Hepatocyte (in vitro differentiated cells): ENCODE results near the gene TMEM238L. TPM values are rescaled to one million over a fixed set of nuclear protein-coding genes. Genes with fewer than 3 reads are reported as not detected.

Experiments used
- DNase-seq: peaks from one replicate; pipeline ENCODE4 v3.0.0-alpha.2; 2016; ENCODE audit warnings: low spot score
- H2AFZ ChIP-seq: fragments of 200-600 bp; sonication (generic); 2 replicates; pipeline ENCODE4 v1.6.0; 2016; ENCODE audit warnings: antibody characterized with exemption, mild to moderate bottlenecking
- H3K27ac ChIP-seq: fragments of 200-600 bp; sonication (generic); 2 replicates; pipeline ENCODE4 v1.5.1; 2016; ENCODE audit warnings: mild to moderate bottlenecking
- H3K27me3 ChIP-seq: fragments of 200-600 bp; sonication (generic); 2 replicates; pipeline ENCODE4 v1.6.1; 2016
- H3K36me3 ChIP-seq: fragments of 200-600 bp; sonication (generic); replicated peaks from 2 replicates; pipeline ENCODE4 v1.5.1; 2016; ENCODE audit warnings: low read depth; ENCODE audit not compliant: insufficient read depth
- H3K4me1 ChIP-seq: fragments of 200-600 bp; sonication (generic); 2 replicates; pipeline ENCODE4 v1.5.1; 2016; ENCODE audit warnings: mild to moderate bottlenecking, moderate library complexity; ENCODE audit not compliant: insufficient read depth
- H3K4me2 ChIP-seq: fragments of 200-600 bp; sonication (generic); 2 replicates; pipeline ENCODE4 v1.6.0; 2016
- H3K4me3 ChIP-seq: fragments of 200-600 bp; sonication (generic); 2 replicates; pipeline ENCODE4 v1.5.1; 2016; ENCODE audit warnings: mild to moderate bottlenecking
- H3K79me2 ChIP-seq: fragments of 200-600 bp; sonication (generic); 2 replicates; pipeline ENCODE4 v1.6.0; 2017; ENCODE audit warnings: mild to moderate bottlenecking
- H3K9me2 ChIP-seq: fragments of 200-600 bp; sonication (generic); replicated peaks from 2 replicates; pipeline ENCODE4 v1.6.0; 2017; ENCODE audit warnings: mild to moderate bottlenecking; ENCODE audit not compliant: insufficient read depth
- H3K9me3 ChIP-seq: fragments of 200-600 bp; sonication (generic); 2 replicates; pipeline ENCODE4 v1.5.1; 2016; ENCODE audit warnings: low read depth, mild to moderate bottlenecking
- H4K20me1 ChIP-seq: fragments of 200-600 bp; sonication (generic); 2 replicates; pipeline ENCODE4 v1.6.0; 2016; ENCODE audit warnings: mild to moderate bottlenecking; ENCODE audit not compliant: insufficient read depth, poor library complexity, severe bottlenecking
- EZH2 ChIP-seq: fragments of 200-600 bp; sonication (generic); IDR thresholded peaks from 2 replicates; pipeline ENCODE4 v1.6.1; 2016; ENCODE audit warnings: antibody characterized with exemption, mild to moderate bottlenecking, borderline replicate concordance
- EZH2phosphoT487 ChIP-seq: fragments of 200-600 bp; sonication (generic); IDR thresholded peaks from one replicate; pipeline ENCODE4 v1.6.1; 2018; ENCODE audit warnings: antibody characterized with exemption, mild to moderate bottlenecking, low read depth, moderate library complexity; ENCODE audit not compliant: unreplicated experiment, severe bottlenecking
- WGBS: methylation state at CpG from one replicate; pipeline ENCODE4 v1.1.6; 2016; ENCODE audit warnings: low lambda C conversion rate; ENCODE audit errors: missing lambda C conversion rate; 5-methylcytosine and 5-hydroxymethylcytosine counted together
- polyA plus RNA-seq: library from polyadenylated mRNA; unstranded; fragments of >200 nt; fragmentation: Nextera tagmentation; extraction: Ambion mirVana; gene quantifications from 2 replicates; pipeline ENCODE4 v1.2.1, GENCODE V29; 2016
- total RNA-seq: library from RNA; depleted of rRNA; stranded (reverse); fragments of >200 nt; gene quantifications from 2 replicates; pipeline ENCODE4 v1.2.3, GENCODE V29; 2014
- TF ChIP-seq, protein P1 (sequence below): fragments of 200-600 bp; sonication (generic); IDR thresholded peaks from 2 replicates; pipeline ENCODE4 v1.5.1; 2016; ENCODE audit warnings: antibody characterized with exemption, mild to moderate bottlenecking; ENCODE audit not compliant: poor library complexity

The TMEM238L gene
- total and polyA plus RNA-seq, 2 experiments from 2014 or later: 1.3 to 1.5 TPM

DNA sequence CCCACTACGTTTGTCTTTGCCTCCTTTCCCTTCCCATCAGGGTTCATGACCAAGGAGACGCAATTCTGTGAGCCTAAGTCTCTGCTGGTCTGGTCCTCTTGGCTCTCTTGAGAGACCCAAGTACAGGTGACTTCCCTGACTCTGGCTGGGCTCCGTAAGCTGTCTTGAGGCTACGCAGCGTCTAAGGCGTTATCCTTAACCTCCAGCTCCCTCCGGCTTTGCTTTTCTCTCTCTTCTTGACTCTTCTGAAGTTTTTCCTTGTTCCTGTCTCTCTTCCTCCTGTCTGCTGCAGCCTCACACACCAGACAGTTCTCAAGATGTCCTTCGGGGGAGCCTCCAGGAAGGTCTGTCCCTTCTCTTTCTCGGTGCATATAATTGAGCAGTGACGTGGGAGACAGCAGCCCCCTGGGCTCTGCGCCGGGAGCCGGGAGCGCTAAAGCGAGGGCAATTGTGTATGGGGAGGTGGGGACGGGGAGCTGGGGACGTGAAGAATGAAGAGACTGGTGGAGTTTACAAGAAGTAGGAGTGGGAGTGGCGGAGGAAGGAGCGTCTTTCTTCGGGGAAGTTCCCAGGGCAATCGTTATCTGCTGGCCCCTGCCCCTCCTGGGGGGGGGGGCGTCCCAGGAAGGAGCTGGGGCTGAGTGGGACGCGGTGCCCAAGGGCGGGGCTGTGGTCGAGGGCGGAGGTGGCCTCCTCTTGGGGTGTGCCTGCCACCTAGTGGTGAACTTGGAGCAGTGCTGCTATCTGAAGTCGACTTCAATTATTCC lies 40.9 kb upstream of the TMEM238L start:
- Histone ChIP-seq H3K4me2 (peak overlapping the region; percentile 89), H4K20me1 (no peaks in the 10 kb centered on the region), H3K9me2 (no peaks in the 10 kb centered on the region), H3K9me3 (no peaks in the 10 kb centered on the region), H3K27ac (peak overlapping the region; percentile 93), H3K4me1 (no peaks in the 10 kb centered on the region), H3K4me3 (peak overlapping the region; percentile 56), H3K36me3 (no peaks in the 10 kb centered on the region), H2AFZ (peak overlapping the region; percentile 73), H3K27me3 (no peaks in the 10 kb centered on the region), H3K79me2 (no peaks in the 10 kb centered on the region)
- TF ChIP-seq, protein P1, sequence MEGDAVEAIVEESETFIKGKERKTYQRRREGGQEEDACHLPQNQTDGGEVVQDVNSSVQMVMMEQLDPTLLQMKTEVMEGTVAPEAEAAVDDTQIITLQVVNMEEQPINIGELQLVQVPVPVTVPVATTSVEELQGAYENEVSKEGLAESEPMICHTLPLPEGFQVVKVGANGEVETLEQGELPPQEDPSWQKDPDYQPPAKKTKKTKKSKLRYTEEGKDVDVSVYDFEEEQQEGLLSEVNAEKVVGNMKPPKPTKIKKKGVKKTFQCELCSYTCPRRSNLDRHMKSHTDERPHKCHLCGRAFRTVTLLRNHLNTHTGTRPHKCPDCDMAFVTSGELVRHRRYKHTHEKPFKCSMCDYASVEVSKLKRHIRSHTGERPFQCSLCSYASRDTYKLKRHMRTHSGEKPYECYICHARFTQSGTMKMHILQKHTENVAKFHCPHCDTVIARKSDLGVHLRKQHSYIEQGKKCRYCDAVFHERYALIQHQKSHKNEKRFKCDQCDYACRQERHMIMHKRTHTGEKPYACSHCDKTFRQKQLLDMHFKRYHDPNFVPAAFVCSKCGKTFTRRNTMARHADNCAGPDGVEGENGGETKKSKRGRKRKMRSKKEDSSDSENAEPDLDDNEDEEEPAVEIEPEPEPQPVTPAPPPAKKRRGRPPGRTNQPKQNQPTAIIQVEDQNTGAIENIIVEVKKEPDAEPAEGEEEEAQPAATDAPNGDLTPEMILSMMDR: peak; percentile 92
- no peak for TF ChIP-seq EZH2phosphoT487
- 3% methylated on average over 22 of the region's 28 CpGs for WGBS
- peak; percentile 90 for DNase-seq

GRCh38 chr17:10843811-10844210 lies 39.9 kb upstream of the TMEM238L start:
- Histone ChIP-seq H3K27ac (peak overlapping the region; percentile 93), H2AFZ (no peak overlapping the region)
- DNase-seq: peak; percentile 74

DNA sequence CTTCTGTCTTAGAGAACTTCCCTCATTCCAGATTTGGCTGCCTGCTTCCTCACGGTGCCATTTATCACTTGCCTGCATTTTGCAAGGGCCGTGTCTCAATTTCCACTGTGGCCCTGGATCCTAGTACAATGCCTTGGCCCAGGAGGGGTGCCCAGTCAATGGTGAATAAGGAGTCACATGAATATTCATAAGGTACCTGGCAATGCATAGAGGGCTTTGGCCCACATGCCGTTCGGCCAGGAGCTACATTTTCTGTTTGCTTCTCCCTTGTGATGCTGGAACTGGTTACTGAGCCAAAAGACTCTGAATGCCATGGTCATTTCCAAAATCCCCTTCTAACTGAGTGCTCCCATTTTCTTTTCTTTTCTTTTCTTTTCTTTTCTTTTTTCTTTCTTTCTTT lies 38.8 kb upstream of the TMEM238L start:
- 80% methylated on average over 4 of the region's 4 CpGs for WGBS
- Histone ChIP-seq H3K4me2 (no peak overlapping the region), H3K79me2 (no peaks in the 10 kb centered on the region), H2AFZ (no peak overlapping the region), H3K27ac (peak overlapping the region; percentile 93), H3K27me3 (no peaks in the 10 kb centered on the region), H4K20me1 (no peaks in the 10 kb centered on the region), H3K4me3 (no peak overlapping the region), H3K9me2 (no peaks in the 10 kb centered on the region), H3K36me3 (no peaks in the 10 kb centered on the region), H3K4me1 (no peaks in the 10 kb centered on the region), H3K9me3 (no peaks in the 10 kb centered on the region)
- TF ChIP-seq, protein P1: no peak
- TF ChIP-seq EZH2 (no peak), EZH2phosphoT487 (no peak)
- no peak for DNase-seq

More at GRCh38 chr17:10843811-10844210, 39.9 kb upstream of the TMEM238L start:
- Histone ChIP-seq H3K4me3 (peak overlapping the region; percentile 56), H3K4me2 (peak overlapping the region; percentile 89), H3K79me2 (no peaks in the 10 kb centered on the region), H3K27me3 (no peaks in the 10 kb centered on the region), H3K4me1 (no peaks in the 10 kb centered on the region), H3K9me3 (no peaks in the 10 kb centered on the region), H3K36me3 (no peaks in the 10 kb centered on the region), H3K9me2 (no peaks in the 10 kb centered on the region), H4K20me1 (no peaks in the 10 kb centered on the region)
- 15% methylated on average over 7 of the region's 7 CpGs for WGBS
- TF ChIP-seq EZH2phosphoT487: no peak
- TF ChIP-seq EZH2: no peak
- TF ChIP-seq, protein P1: no peak
